ENCODE data around the gene MLYCD.

The MLYCD gene

GRCh38 chr16:83961591-83961990, 62.7 kb downstream of the MLYCD start:
- no peak overlapping the region for H3K9ac ChIP-seq (ENCODE audit: low read length)
- H3K4me1 ChIP-seq (ENCODE audit: insufficient read depth, low read length): no peaks in the 10 kb centered on the region
- H3K36me3 ChIP-seq (ENCODE audit: insufficient read depth, low read length): peaks cover 28% of the 10 kb centered on the region
- H3K27ac ChIP-seq (ENCODE audit: low read depth, low read length): no peak overlapping the region
- no peaks in the 10 kb centered on the region for H3K9me3 ChIP-seq (ENCODE audit: low read length)
- no peak overlapping the region for H3K4me3 ChIP-seq (ENCODE audit: low read depth in 1 of 2, low read length in 2 of 2)
- H3K27me3 ChIP-seq (ENCODE audit: control insufficient read depth in 1 of 2, insufficient read depth in 2 of 2, low read length in 2 of 2): no peaks in the 10 kb centered on the region

GRCh38 chr16:83963277-83964119, 64.6 kb downstream of the MLYCD start:
- Histone ChIP-seq H3K36me3 (ENCODE audit: insufficient read depth, low read length) (peaks cover 23% of the 10 kb centered on the region), H3K9me3 (ENCODE audit: low read length) (no peaks in the 10 kb centered on the region), H3K27ac (ENCODE audit: low read depth, low read length) (no peak overlapping the region), H3K27me3 (ENCODE audit: control insufficient read depth in 1 of 2, insufficient read depth in 2 of 2, low read length in 2 of 2) (no peaks in the 10 kb centered on the region), H3K4me1 (ENCODE audit: insufficient read depth, low read length) (no peaks in the 10 kb centered on the region), H3K4me3 (ENCODE audit: low read depth in 1 of 2, low read length in 2 of 2) (no peak overlapping the region), H3K9ac (ENCODE audit: low read length) (no peak overlapping the region)

- no peaks in the 10 kb centered on the region for H3K4me1 ChIP-seq (ENCODE audit: insufficient read depth, low read length)
- H3K9me3 ChIP-seq (ENCODE audit: low read length): no peaks in the 10 kb centered on the region
- no peak overlapping the region for H3K4me3 ChIP-seq (ENCODE audit: low read depth in 1 of 2, low read length in 2 of 2)
- peaks cover 0 to 12% of the 10 kb centered on the region in 2 donors for H3K27me3 ChIP-seq (ENCODE audit: control insufficient read depth in 1 of 2, insufficient read depth in 2 of 2, low read length in 2 of 2)
- H3K36me3 ChIP-seq (ENCODE audit: insufficient read depth, low read length): peaks cover 11% of the 10 kb centered on the region
- H3K9ac ChIP-seq (ENCODE audit: low read length): no peak overlapping the region
- no peak overlapping the region for H3K27ac ChIP-seq (ENCODE audit: low read depth, low read length)
These were observed 65.9 kb downstream of the MLYCD start for GRCh38 chr16:83964684-83965443.

GRCh38 chr16:83965444-83966152, 66.7 kb downstream of the MLYCD start:
- H3K4me1 ChIP-seq (ENCODE audit: insufficient read depth, low read length): no peaks in the 10 kb centered on the region
- peaks cover 3% of the 10 kb centered on the region for H3K36me3 ChIP-seq (ENCODE audit: insufficient read depth, low read length)
- H3K27ac ChIP-seq (ENCODE audit: low read depth, low read length): no peak overlapping the region
- no peaks in the 10 kb centered on the region for H3K9me3 ChIP-seq (ENCODE audit: low read length)
- no peak overlapping the region for H3K4me3 ChIP-seq (ENCODE audit: low read depth in 1 of 2, low read length in 2 of 2)
- peaks cover 0 to 13% of the 10 kb centered on the region in 2 donors for H3K27me3 ChIP-seq (ENCODE audit: control insufficient read depth in 1 of 2, insufficient read depth in 2 of 2, low read length in 2 of 2)
- no peak overlapping the region for H3K9ac ChIP-seq (ENCODE audit: low read length)

- Histone ChIP-seq H3K36me3 (ENCODE audit: insufficient read depth, low read length) (no peaks in the 10 kb centered on the region), H3K27me3 (ENCODE audit: control insufficient read depth in 1 of 2, insufficient read depth in 2 of 2, low read length in 2 of 2) (peaks cover 0 to 13% of the 10 kb centered on the region in 2 donors), H3K9ac (ENCODE audit: low read length) (no peak overlapping the region), H3K27ac (ENCODE audit: low read depth, low read length) (no peak overlapping the region), H3K4me1 (ENCODE audit: insufficient read depth, low read length) (no peaks in the 10 kb centered on the region), H3K4me3 (ENCODE audit: low read depth in 1 of 2, low read length in 2 of 2) (no peak overlapping the region), H3K9me3 (ENCODE audit: low read length) (no peaks in the 10 kb centered on the region)
These were observed 67.3 kb downstream of the MLYCD start for GRCh38 chr16:83966153-83966696.

GRCh38 chr16:83967091-83967490, 68.2 kb downstream of the MLYCD start:
- H3K27ac ChIP-seq (ENCODE audit: low read depth, low read length): no peak overlapping the region
- peaks cover 0 to 13% of the 10 kb centered on the region in 2 donors for H3K27me3 ChIP-seq (ENCODE audit: control insufficient read depth in 1 of 2, insufficient read depth in 2 of 2, low read length in 2 of 2)
- H3K4me1 ChIP-seq (ENCODE audit: insufficient read depth, low read length): no peaks in the 10 kb centered on the region
- H3K9ac ChIP-seq (ENCODE audit: low read length): no peak overlapping the region
- no peaks in the 10 kb centered on the region for H3K36me3 ChIP-seq (ENCODE audit: insufficient read depth, low read length)
- no peaks in the 10 kb centered on the region for H3K9me3 ChIP-seq (ENCODE audit: low read length)
- H3K4me3 ChIP-seq (ENCODE audit: low read depth in 1 of 2, low read length in 2 of 2): no peak overlapping the region

GRCh38 chr16:83967838-83968305, 69.0 kb downstream of the MLYCD start, which contains the start of gene NECAB2:
Gene NECAB2, plus strand, starts transcription at chr16:83968244. Its CDS starts 405 bp downstream, at chr16:83968649.
- H3K36me3 ChIP-seq (ENCODE audit: insufficient read depth, low read length): no peaks in the 10 kb centered on the region
- no peak within 1 kb of the TSS for H3K27ac ChIP-seq (ENCODE audit: low read depth, low read length)
- no peaks in the 10 kb centered on the region for H3K9me3 ChIP-seq (ENCODE audit: low read length)
- peaks cover 0 to 13% of the 10 kb centered on the region in 2 donors for H3K27me3 ChIP-seq (ENCODE audit: control insufficient read depth in 1 of 2, insufficient read depth in 2 of 2, low read length in 2 of 2)
- H3K9ac ChIP-seq (ENCODE audit: low read length): no peak within 1 kb of the TSS
- no peaks in the 10 kb centered on the region for H3K4me1 ChIP-seq (ENCODE audit: insufficient read depth, low read length)
- H3K4me3 ChIP-seq (ENCODE audit: low read depth in 1 of 2, low read length in 2 of 2): no peak within 1 kb of the TSS

- H3K9ac ChIP-seq (ENCODE audit: low read length): no peak overlapping the region
- H3K27ac ChIP-seq (ENCODE audit: low read depth, low read length): no peak overlapping the region
- no peaks in the 10 kb centered on the region for H3K4me1 ChIP-seq (ENCODE audit: insufficient read depth, low read length)
- no peaks in the 10 kb centered on the region for H3K9me3 ChIP-seq (ENCODE audit: low read length)
- H3K27me3 ChIP-seq (ENCODE audit: control insufficient read depth in 1 of 2, insufficient read depth in 2 of 2, low read length in 2 of 2): peaks cover 0 to 13% of the 10 kb centered on the region in 2 donors
- H3K36me3 ChIP-seq (ENCODE audit: insufficient read depth, low read length): no peaks in the 10 kb centered on the region
- no peak overlapping the region for H3K4me3 ChIP-seq (ENCODE audit: low read depth in 1 of 2, low read length in 2 of 2)
These were observed 69.5 kb downstream of the MLYCD start for GRCh38 chr16:83968306-83968851.

GRCh38 chr16:83968891-83969649, 70.2 kb downstream of the MLYCD start:
- H3K27me3 ChIP-seq (ENCODE audit: control insufficient read depth in 1 of 2, insufficient read depth in 2 of 2, low read length in 2 of 2): peaks cover 0 to 13% of the 10 kb centered on the region in 2 donors

GRCh38 chr16:83969771-83970429, 71.0 kb downstream of the MLYCD start:
- Histone ChIP-seq H3K4me1 (ENCODE audit: insufficient read depth, low read length) (no peaks in the 10 kb centered on the region), H3K9me3 (ENCODE audit: low read length) (no peaks in the 10 kb centered on the region), H3K9ac (ENCODE audit: low read length) (no peak overlapping the region), H3K4me3 (ENCODE audit: low read depth in 1 of 2, low read length in 2 of 2) (no peak overlapping the region), H3K27me3 (ENCODE audit: control insufficient read depth in 1 of 2, insufficient read depth in 2 of 2, low read length in 2 of 2) (peaks cover 0 to 13% of the 10 kb centered on the region in 2 donors), H3K27ac (ENCODE audit: low read depth, low read length) (no peak overlapping the region), H3K36me3 (ENCODE audit: insufficient read depth, low read length) (no peaks in the 10 kb centered on the region)

More at GRCh38 chr16:83968891-83969649, 70.2 kb downstream of the MLYCD start:
- Histone ChIP-seq H3K36me3 (ENCODE audit: insufficient read depth, low read length) (no peaks in the 10 kb centered on the region), H3K4me1 (ENCODE audit: insufficient read depth, low read length) (no peaks in the 10 kb centered on the region), H3K9ac (ENCODE audit: low read length) (no peak overlapping the region), H3K4me3 (ENCODE audit: low read depth in 1 of 2, low read length in 2 of 2) (no peak overlapping the region), H3K27ac (ENCODE audit: low read depth, low read length) (no peak overlapping the region), H3K9me3 (ENCODE audit: low read length) (no peaks in the 10 kb centered on the region)
